ENCODE results near the gene COA8.

Gene COA8

DNA sequence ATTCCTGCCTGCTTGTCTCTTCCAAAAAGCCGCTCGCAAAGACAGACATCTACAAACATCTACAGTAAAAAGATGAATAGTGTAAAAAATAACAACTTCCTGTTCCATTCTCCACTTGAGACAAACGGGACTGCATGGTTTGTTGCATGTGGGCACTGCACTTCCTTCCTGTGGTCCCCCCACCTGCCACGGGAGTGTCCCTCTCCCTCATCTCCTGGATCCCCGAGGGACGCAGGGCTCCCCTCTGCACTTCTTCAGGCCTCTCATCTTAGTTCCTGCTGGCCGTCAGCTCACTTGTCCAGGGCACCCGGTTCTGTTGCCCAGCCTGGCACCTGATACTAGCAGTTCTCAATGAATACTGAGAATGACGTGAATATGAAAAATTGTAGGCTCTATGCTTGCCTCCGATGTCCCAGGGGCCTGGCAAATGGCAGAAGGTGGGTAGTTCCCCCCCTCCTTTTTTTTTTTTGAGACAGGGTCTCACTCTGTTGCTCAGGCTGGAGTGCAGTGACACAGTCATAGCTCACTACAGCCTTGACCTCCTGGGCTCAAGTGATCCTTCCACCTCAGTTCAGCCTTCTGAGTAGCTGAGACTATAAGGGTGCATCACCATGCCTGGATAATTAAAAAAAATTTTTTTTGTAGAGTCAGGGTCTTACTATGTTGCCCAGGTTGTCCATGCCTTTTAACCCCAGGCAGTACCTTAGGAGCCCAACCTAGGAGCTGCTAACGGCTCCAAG is 62.8 kb downstream of the COA8 start:
- no peak for DNase-seq (ENCODE audit: low spot score)

GRCh38 chr14:103626146-103626850 is 63.5 kb downstream of the COA8 start:
- no peak for DNase-seq (ENCODE audit: low spot score)

- DNase-seq (ENCODE audit: low spot score) = no peak
Observed at GRCh38 chr14:103627073-103628025, 64.6 kb downstream of the COA8 start.

DNA sequence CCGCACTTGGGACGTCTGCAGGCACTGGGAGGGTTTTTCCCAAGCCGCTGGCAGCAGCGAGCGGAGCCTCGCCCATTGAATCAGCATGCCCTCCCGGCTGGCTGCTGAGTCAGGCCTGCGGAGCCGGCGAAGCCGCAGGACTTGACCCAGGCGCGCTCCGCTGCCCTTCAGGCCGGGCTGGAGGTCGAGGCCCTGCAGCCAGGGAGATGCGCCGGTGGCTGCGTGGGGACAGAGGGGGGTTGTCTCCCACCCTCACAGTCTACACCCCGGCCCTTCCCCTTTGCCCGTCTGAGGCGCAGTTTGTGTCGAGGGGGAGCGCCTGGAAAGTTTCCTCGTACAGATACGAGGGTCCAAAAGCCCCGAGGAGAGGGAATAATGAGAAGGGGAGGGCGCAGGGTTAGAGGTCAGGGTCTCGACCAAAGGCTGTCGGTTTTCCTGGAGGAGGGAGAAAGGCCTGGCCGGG is 65.5 kb downstream of the COA8 start:
- DNase-seq (ENCODE audit: low spot score) = peak; percentile 19

- peak; percentile 80 for DNase-seq (ENCODE audit: low spot score)
Observed at GRCh38 chr14:103628684-103629502, 66.1 kb downstream of the COA8 start, which contains the start of gene KLC1. TSS of gene KLC1 (plus strand) at chr14:103629211. CDS start at chr14:103654565, 25,354 bp downstream.

GRCh38 chr14:103629503-103630121 is 66.9 kb downstream of the COA8 start:
- DNase-seq (ENCODE audit: low spot score) = peak; percentile 35

DNA sequence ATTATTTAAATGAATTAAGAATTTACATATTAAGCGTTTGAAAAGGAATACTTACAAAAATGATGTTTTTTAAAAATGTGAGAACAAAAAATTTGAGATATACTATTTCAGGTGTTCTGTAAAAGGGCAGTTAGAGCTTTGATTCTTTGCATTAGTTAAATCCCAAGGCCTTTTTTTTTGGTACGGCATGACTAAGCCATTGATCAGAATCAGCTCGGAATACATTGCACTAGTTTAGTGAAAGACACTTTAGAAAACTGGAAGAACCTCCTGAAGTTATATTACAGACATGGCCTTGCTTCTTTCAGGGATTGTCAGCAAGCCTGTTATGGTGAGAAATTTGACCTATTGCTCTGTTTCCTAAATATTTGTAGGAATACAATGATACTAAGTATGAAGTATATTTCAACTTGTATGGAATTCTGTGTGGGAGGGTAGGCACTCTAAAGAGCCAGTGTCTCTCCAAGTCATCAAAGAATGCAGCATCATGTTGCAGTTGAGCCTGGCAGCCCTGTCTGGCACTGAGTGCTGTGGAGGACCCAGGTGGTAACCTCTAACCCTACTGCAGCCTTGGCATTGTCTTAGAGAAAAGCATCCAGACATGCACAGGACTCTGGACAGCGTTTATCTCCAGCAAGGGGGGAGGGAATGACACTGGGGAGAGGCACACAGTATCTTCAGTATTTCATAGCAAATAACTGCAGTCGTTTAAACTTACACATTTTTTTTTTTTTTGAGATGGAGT is 67.8 kb downstream of the COA8 start:
- DNase-seq (ENCODE audit: low spot score) = no peak

- no peak for DNase-seq (ENCODE audit: low spot score)
Observed at GRCh38 chr14:103633391-103633790, 70.6 kb downstream of the COA8 start.

DNA sequence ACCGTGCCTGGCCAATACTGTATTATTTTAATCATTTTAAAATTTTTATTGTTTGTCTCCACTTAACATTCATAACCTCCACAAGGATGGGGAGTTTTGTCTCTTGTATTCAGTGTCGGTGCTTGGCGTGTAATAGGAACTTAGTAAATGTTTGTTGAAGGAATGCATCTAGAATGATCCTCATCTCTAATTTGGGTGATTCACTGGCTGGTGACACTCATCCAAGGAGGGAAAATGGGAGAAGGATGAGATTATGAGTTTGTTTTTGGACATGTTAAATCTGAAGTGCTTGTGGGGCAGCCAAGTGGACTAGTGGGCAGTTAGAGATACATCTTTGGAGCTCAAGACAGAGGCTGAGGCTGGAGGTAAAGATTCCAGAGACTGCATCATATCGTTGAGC is 71.4 kb downstream of the COA8 start:
- no peak for DNase-seq (ENCODE audit: low spot score)

DNA sequence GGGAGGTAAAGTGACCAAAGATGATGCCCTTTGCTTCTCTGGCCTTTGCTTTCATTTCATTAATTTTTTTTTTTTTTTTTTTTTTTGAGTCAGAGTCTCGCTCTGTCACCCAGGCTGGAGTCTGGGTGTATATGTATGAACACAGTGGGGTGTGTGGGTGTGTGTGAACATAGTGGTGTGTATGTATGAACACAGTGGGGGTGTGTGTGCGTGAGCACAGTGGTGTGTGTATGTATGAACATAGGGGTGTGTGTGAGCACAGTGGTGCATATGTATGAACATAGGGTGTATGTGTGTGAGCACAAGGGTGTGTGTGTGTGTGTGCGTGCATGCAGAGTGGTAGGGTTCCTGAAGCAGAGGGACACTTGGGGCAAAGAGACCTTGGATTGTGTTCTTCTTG is 75.8 kb downstream of the COA8 start:
- DNase-seq (ENCODE audit: low spot score) = no peak

Data from putamen (tissue), 1 donor.